Measurements from ENCODE around the gene DNAJB6. TPM values are rescaled to one million over a fixed set of nuclear protein-coding genes. Genes with fewer than 3 reads are reported as not detected.

Gene DNAJB6
- total and polyA plus RNA-seq, 2 donors (not counting 3 experiments of a cell fraction or from before 2014, with no cell fraction given), result 69.6 to 135 TPM

DNA sequence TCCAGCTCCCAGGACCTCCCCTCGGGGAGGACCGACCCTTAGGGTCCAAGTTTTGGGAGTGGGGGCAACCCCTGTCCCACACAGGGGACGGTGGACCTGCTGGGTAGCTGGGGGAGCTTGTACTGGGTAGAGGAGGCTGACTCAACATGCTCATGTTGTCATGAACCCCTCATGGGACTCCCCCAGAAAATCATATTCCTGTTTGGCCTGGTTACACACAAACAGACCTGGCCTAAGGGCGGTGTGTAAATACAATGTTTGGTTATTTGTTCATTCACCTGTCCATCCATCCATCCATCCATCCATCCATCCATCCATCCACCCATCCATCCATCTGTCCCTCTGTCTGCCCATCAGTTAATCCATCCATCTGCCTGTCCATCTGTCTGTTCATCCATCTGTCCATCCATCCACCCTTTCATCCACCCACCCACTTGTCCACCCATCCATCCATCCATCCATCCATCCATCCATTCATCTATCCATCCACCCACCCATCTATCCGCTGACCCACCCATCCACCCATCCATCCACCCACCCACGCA is 92.9 kb downstream of the DNAJB6 start:
- no peaks in the 10 kb centered on the region for H3K36me3 ChIP-seq (ENCODE audit: control insufficient read depth in 2 of 2, extremely low read depth in 1 of 2, insufficient read depth in 2 of 2, low read length in 2 of 2)
- no peaks in the 10 kb centered on the region for H3K9me1 ChIP-seq (replicated peaks; ENCODE audit: control insufficient read depth, extremely low read depth, insufficient read depth, low read length)
- BruUV-seq (replicated peaks), result no TSS peak
- ChIA-PET CTCF (interaction anchor here (1.3 kb wide), 1 partner anchor 17 kb away, joined by 3 read pairs; no protein-coding TSS in a partner anchor), POLR2A (no interaction called here)
- no peak overlapping the region for H3K4me3 ChIP-seq (replicated peaks in 1 of 3; ENCODE audit: insufficient read depth in 1 of 3, low read depth in 1 of 3, low read length in 3 of 3)
- no peaks in the 10 kb centered on the region for H3K9me3 ChIP-seq (replicated peaks; ENCODE audit: control insufficient read depth, insufficient read depth, low read length)
- peaks cover 2% of the 10 kb centered on the region for H3K4me1 ChIP-seq (ENCODE audit: control insufficient read depth, extremely low read depth, insufficient read depth, low read length)
- no peaks in the 10 kb centered on the region for H3K27me3 ChIP-seq (ENCODE audit: control insufficient read depth in 2 of 2, insufficient read depth in 2 of 2, low read length in 2 of 2)
- H3K27ac ChIP-seq (ENCODE audit: insufficient read depth, low read depth, low read length), result no peak overlapping the region
- DNase-seq (ENCODE audit: low read depth, low spot score), result no peak
- no peak overlapping the region for H3K4me2 ChIP-seq (ENCODE audit: insufficient read depth, low read length)
- no peaks in the 10 kb centered on the region for H4K20me1 ChIP-seq (replicated peaks; ENCODE audit: control insufficient read depth, extremely low read depth, insufficient read depth, low read length)
- intact Hi-C loops (cut with micrococcal nuclease), result loop anchor here (5.0 kb wide), 2 partner anchors 138 to 1218 kb away; no protein-coding TSS in a partner anchor
- dilution Hi-C loops (cut with MboI; ENCODE audit: extremely low pct_ligation_motif_present, low sequenced_read_pairs), result no loop called here
- H2AFZ ChIP-seq (ENCODE audit: low read depth, low read length), result no peak overlapping the region
- no peaks in the 10 kb centered on the region for H3K79me2 ChIP-seq (ENCODE audit: control insufficient read depth, insufficient read depth, low read length)
- TF ChIP-seq JUN (IDR thresholded peaks at IDR 0.05; ENCODE audit: borderline replicate concordance, insufficient read depth, insufficient read length, low read depth) (no peak), MYC (IDR thresholded peaks at IDR 0.05; ENCODE audit: low read depth, low read length) (no peak), CTCF (IDR thresholded peaks at IDR 0.05; ENCODE audit: extremely low read depth in 1 of 2, insufficient read depth in 1 of 2, low read depth in 1 of 2, low read length in 2 of 2) (no peak), POLR2A (IDR thresholded peaks at IDR 0.05; ENCODE audit: low read depth, low read length) (no peak), GATA2 (IDR thresholded peaks at IDR 0.05; ENCODE audit: insufficient read depth, insufficient read length, low read depth, low read length) (no peak), EZH2 (IDR thresholded peaks at IDR 0.05; ENCODE audit: borderline replicate concordance, low read depth, low read length, severe bottlenecking) (no peak), POLR2AphosphoS5 (IDR thresholded peaks at IDR 0.05; ENCODE audit: insufficient read depth, low read depth, low read length) (no peak), FOS (IDR thresholded peaks at IDR 0.05; ENCODE audit: borderline replicate concordance, insufficient read depth, low read length) (no peak), MAX (IDR thresholded peaks at IDR 0.05; ENCODE audit: insufficient read depth, insufficient read length) (no peak)
- no peak overlapping the region for H3K9ac ChIP-seq (replicated peaks; ENCODE audit: extremely low read depth, insufficient read depth, low read length)
- FAIRE-seq, result no peak
